ENCODE measurements around the gene C1RL. TPM values are rescaled to one million over a fixed set of nuclear protein-coding genes. Genes with fewer than 3 reads are reported as not detected.

Gene C1RL
- total RNA-seq, 1 donor from 2014 or later, result 11.0 TPM

DNA sequence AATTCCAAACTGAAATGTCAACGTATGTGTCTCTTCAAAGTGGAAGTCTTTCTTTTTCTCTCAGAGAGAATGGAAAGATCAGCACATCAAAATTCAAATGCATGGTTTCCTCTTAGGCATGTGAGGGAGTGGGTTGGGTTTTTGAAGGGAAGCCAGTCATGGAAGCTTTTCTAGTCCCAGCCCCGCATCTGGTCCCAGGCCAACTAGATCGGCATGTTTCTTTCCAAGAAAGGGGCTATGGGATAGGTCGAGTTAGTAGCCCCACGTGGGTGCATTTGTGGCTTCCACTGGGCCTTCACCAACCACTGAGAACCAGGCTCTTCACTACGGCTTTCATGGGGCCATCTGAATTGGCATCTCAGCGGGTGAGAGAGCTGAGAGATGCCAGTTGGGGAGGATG, 41.9 kb downstream of the C1RL start:
- Mint-ChIP-seq H3K9me3 (ENCODE audit: unreplicated experiment) (peaks cover 11% of the 10 kb centered on the region), H3K4me1 (ENCODE audit: low read depth, unreplicated experiment) (peaks cover 8% of the 10 kb centered on the region), H3K36me3 (ENCODE audit: low read depth, unreplicated experiment) (peaks cover 5% of the 10 kb centered on the region), H3K4me3 (ENCODE audit: unreplicated experiment) (no peak overlapping the region), H3K27ac (ENCODE audit: unreplicated experiment) (no peak overlapping the region), H3K27me3 (ENCODE audit: low read depth, unreplicated experiment) (peaks cover 44% of the 10 kb centered on the region)
- Histone ChIP-seq H3K9ac (ENCODE audit: low read length) (no peak overlapping the region), H3K4me2 (ENCODE audit: low read length) (no peak overlapping the region), H3K79me2 (ENCODE audit: insufficient read depth, low read length) (no peaks in the 10 kb centered on the region), H3K36me3 (ENCODE audit: insufficient read depth, low read length) (no peaks in the 10 kb centered on the region), H3K27ac (ENCODE audit: low read depth, low read length) (no peak overlapping the region), H3K4me1 (ENCODE audit: insufficient read depth, low read length) (no peaks in the 10 kb centered on the region), H3K27me3 (ENCODE audit: insufficient read depth, low read length) (peaks cover 18% of the 10 kb centered on the region), H3K4me3 (ENCODE audit: insufficient read depth, low read depth, low read length) (no peak overlapping the region), H2AFZ (ENCODE audit: low read depth, low read length) (no peak overlapping the region), H3K9me3 (ENCODE audit: insufficient read depth, low read depth, low read length) (no peaks in the 10 kb centered on the region), H4K20me1 (ENCODE audit: insufficient read depth, low read length) (no peaks in the 10 kb centered on the region)
- TF ChIP-seq CTCF (IDR thresholded peaks at IDR 0.05; ENCODE audit: insufficient read depth, low read depth, low read length), result no peak
- TF ChIP-seq EZH2 (IDR thresholded peaks at IDR 0.05; ENCODE audit: insufficient read depth, low read length), result no peak
- FAIRE-seq (no peak), DNase-seq (ENCODE audit: low read depth) (no peak)

- Histone ChIP-seq H3K4me3 (ENCODE audit: insufficient read depth, low read depth, low read length) (no peak overlapping the region), H3K36me3 (ENCODE audit: insufficient read depth, low read length) (no peaks in the 10 kb centered on the region), H3K27ac (ENCODE audit: low read depth, low read length) (no peak overlapping the region), H3K4me1 (ENCODE audit: insufficient read depth, low read length) (no peaks in the 10 kb centered on the region), H3K4me2 (ENCODE audit: low read length) (no peak overlapping the region), H3K27me3 (ENCODE audit: insufficient read depth, low read length) (peaks cover 18% of the 10 kb centered on the region), H3K79me2 (ENCODE audit: insufficient read depth, low read length) (no peaks in the 10 kb centered on the region), H4K20me1 (ENCODE audit: insufficient read depth, low read length) (no peaks in the 10 kb centered on the region), H3K9ac (ENCODE audit: low read length) (no peak overlapping the region), H3K9me3 (ENCODE audit: insufficient read depth, low read depth, low read length) (no peaks in the 10 kb centered on the region), H2AFZ (ENCODE audit: low read depth, low read length) (no peak overlapping the region)
- Mint-ChIP-seq H3K9me3 (ENCODE audit: unreplicated experiment) (peaks cover 7% of the 10 kb centered on the region), H3K27ac (ENCODE audit: unreplicated experiment) (no peak overlapping the region), H3K4me1 (ENCODE audit: low read depth, unreplicated experiment) (peaks cover 8% of the 10 kb centered on the region), H3K4me3 (ENCODE audit: unreplicated experiment) (no peak overlapping the region), H3K36me3 (ENCODE audit: low read depth, unreplicated experiment) (peaks cover 3% of the 10 kb centered on the region), H3K27me3 (ENCODE audit: low read depth, unreplicated experiment) (peaks cover 44% of the 10 kb centered on the region)
- DNase-seq (ENCODE audit: low read depth) (no peak), FAIRE-seq (no peak)
- TF ChIP-seq CTCF (IDR thresholded peaks at IDR 0.05; ENCODE audit: insufficient read depth, low read depth, low read length) (no peak), EZH2 (IDR thresholded peaks at IDR 0.05; ENCODE audit: insufficient read depth, low read length) (no peak)
Measured at GRCh38 chr12:7066596-7066995, 42.4 kb downstream of the C1RL start.

DNA sequence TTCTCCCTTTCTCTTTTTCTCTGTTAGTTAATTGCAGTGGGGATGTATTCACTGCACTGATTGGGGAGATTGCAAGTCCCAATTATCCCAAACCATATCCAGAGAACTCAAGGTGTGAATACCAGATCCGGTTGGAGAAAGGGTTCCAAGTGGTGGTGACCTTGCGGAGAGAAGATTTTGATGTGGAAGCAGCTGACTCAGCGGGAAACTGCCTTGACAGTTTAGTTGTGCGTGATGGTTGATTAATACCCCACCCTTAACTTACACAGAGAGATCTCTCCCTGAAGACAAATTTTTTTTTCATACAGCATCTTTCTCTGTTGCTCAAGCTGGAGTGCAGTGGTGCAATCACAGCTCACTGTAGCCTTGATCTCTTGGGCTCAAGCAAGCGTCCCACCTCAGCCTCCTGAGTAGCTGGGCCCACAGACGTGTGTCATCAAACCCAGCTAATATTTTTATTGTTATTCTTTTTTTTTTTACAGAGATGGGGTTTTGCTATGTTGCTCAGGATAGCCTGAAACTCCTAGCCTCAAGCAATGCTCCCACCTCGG, 43.9 kb downstream of the C1RL start:
- no peak overlapping the region for H3K4me3 Mint-ChIP-seq (ENCODE audit: unreplicated experiment)
- Histone ChIP-seq H3K9ac (ENCODE audit: low read length) (no peak overlapping the region), H3K4me2 (ENCODE audit: low read length) (no peak overlapping the region), H3K9me3 (ENCODE audit: insufficient read depth, low read depth, low read length) (no peaks in the 10 kb centered on the region), H3K27me3 (ENCODE audit: insufficient read depth, low read length) (peaks cover 18% of the 10 kb centered on the region), H3K27ac (ENCODE audit: low read depth, low read length) (no peak overlapping the region), H3K79me2 (ENCODE audit: insufficient read depth, low read length) (no peaks in the 10 kb centered on the region), H3K36me3 (ENCODE audit: insufficient read depth, low read length) (no peaks in the 10 kb centered on the region), H3K4me3 (ENCODE audit: insufficient read depth, low read depth, low read length) (no peak overlapping the region), H4K20me1 (ENCODE audit: insufficient read depth, low read length) (no peaks in the 10 kb centered on the region), H3K4me1 (ENCODE audit: insufficient read depth, low read length) (peaks cover 5% of the 10 kb centered on the region), H2AFZ (ENCODE audit: low read depth, low read length) (no peak overlapping the region)
- FAIRE-seq (no peak), DNase-seq (ENCODE audit: low read depth) (no peak)
- peaks cover 2% of the 10 kb centered on the region for H3K9me3 Mint-ChIP-seq (ENCODE audit: unreplicated experiment)
- H3K36me3 Mint-ChIP-seq (ENCODE audit: low read depth, unreplicated experiment), result peaks cover 3% of the 10 kb centered on the region
- peaks cover 14% of the 10 kb centered on the region for H3K4me1 Mint-ChIP-seq (ENCODE audit: low read depth, unreplicated experiment)
- no peak overlapping the region for H3K27ac Mint-ChIP-seq (ENCODE audit: unreplicated experiment)
- peaks cover 49% of the 10 kb centered on the region for H3K27me3 Mint-ChIP-seq (ENCODE audit: low read depth, unreplicated experiment)
- TF ChIP-seq CTCF (IDR thresholded peaks at IDR 0.05; ENCODE audit: insufficient read depth, low read depth, low read length), result no peak
- no peak for TF ChIP-seq EZH2 (IDR thresholded peaks at IDR 0.05; ENCODE audit: insufficient read depth, low read length)

Data from astrocyte (in vitro differentiated cells and primary cell).